ENCODE data around the gene PLD5. TPM values are rescaled to one million over a fixed set of nuclear protein-coding genes. Genes with fewer than 3 reads are reported as not detected.

The PLD5 gene
- total RNA-seq, 1 donor from 2014 or later, result not detected

- no peaks in the 10 kb centered on the region for H3K4me1 Mint-ChIP-seq (ENCODE audit: low read depth)
- no peak overlapping the region for H3K27ac Mint-ChIP-seq (ENCODE audit: unreplicated experiment)
Observed at GRCh38 chr1:242196914-242197313, 327.6 kb downstream of the PLD5 start.

DNA sequence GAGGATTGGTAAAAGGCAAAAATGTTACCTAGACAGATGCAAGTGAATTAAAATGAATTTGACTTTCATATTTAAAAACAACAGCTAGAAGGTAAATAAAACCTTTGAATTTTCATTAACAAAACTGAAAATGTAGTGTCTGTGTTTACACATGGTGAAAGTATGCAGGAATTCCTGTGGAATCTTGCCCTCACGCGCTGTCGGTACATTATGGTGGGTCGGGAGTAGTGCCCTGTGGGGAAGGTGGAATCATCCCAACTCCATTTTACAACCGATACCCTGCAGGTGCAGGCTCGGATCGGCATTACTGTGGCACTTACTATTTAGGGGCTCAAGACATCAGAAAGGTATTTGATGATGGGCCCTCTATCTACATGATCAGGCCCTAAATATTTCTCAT is 328.4 kb downstream of the PLD5 start:
- H3K4me3 Mint-ChIP-seq (ENCODE audit: unreplicated experiment), result no peak overlapping the region
- H3K9me3 Mint-ChIP-seq (ENCODE audit: low read depth), result peaks cover 5% of the 10 kb centered on the region
- DNase-seq (ENCODE audit: low spot score), result no peak
- H3K27me3 Mint-ChIP-seq (ENCODE audit: low read depth), result no peaks in the 10 kb centered on the region
- H3K36me3 Mint-ChIP-seq (ENCODE audit: low read depth), result no peaks in the 10 kb centered on the region
- TF ChIP-seq, protein P1, sequence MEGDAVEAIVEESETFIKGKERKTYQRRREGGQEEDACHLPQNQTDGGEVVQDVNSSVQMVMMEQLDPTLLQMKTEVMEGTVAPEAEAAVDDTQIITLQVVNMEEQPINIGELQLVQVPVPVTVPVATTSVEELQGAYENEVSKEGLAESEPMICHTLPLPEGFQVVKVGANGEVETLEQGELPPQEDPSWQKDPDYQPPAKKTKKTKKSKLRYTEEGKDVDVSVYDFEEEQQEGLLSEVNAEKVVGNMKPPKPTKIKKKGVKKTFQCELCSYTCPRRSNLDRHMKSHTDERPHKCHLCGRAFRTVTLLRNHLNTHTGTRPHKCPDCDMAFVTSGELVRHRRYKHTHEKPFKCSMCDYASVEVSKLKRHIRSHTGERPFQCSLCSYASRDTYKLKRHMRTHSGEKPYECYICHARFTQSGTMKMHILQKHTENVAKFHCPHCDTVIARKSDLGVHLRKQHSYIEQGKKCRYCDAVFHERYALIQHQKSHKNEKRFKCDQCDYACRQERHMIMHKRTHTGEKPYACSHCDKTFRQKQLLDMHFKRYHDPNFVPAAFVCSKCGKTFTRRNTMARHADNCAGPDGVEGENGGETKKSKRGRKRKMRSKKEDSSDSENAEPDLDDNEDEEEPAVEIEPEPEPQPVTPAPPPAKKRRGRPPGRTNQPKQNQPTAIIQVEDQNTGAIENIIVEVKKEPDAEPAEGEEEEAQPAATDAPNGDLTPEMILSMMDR (IDR thresholded peaks at IDR 0.05), result no peak
- no peaks in the 10 kb centered on the region for H3K4me1 Mint-ChIP-seq (ENCODE audit: low read depth)
- no peak overlapping the region for H3K27ac Mint-ChIP-seq (ENCODE audit: unreplicated experiment)

More at GRCh38 chr1:242196914-242197313, 327.6 kb downstream of the PLD5 start:
- H3K27me3 Mint-ChIP-seq (ENCODE audit: low read depth), result no peaks in the 10 kb centered on the region
- H3K36me3 Mint-ChIP-seq (ENCODE audit: low read depth), result no peaks in the 10 kb centered on the region
- no peak for DNase-seq (ENCODE audit: low spot score)
- H3K4me3 Mint-ChIP-seq (ENCODE audit: unreplicated experiment), result no peak overlapping the region
- H3K9me3 Mint-ChIP-seq (ENCODE audit: low read depth), result peaks cover 5% of the 10 kb centered on the region
- TF ChIP-seq, protein P1 (IDR thresholded peaks at IDR 0.05), result no peak

GRCh38 chr1:242189591-242189990 is 334.9 kb downstream of the PLD5 start:
- TF ChIP-seq, protein P1 (IDR thresholded peaks at IDR 0.05), result no peak
- H3K9me3 Mint-ChIP-seq (ENCODE audit: low read depth), result peaks cover 3% of the 10 kb centered on the region
- H3K27ac Mint-ChIP-seq (ENCODE audit: unreplicated experiment), result no peak overlapping the region
- DNase-seq (ENCODE audit: low spot score), result no peak
- H3K4me3 Mint-ChIP-seq (ENCODE audit: unreplicated experiment), result no peak overlapping the region
- no peaks in the 10 kb centered on the region for H3K4me1 Mint-ChIP-seq (ENCODE audit: low read depth)
- no peaks in the 10 kb centered on the region for H3K27me3 Mint-ChIP-seq (ENCODE audit: low read depth)
- no peaks in the 10 kb centered on the region for H3K36me3 Mint-ChIP-seq (ENCODE audit: low read depth)

DNA sequence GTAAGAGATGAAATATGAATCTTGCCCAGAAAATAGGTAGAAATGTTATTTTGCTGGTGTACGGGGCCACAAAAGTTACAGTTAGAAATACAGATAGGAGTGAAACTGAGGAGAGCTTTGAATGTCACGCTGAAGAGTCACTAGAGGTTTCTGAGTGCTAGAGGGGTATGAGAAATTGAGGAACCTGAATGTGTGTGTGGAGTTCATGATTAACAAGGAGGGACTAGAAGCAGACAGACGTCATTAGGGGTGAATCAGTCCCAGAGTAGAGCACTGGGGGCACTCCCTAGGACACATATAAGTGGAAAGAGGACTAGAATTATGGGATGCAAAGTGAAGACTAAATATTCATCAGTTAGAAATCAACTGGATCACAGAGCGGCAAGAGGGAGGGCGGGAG is 336.7 kb downstream of the PLD5 start:
- DNase-seq (ENCODE audit: low spot score), result no peak
- no peaks in the 10 kb centered on the region for H3K36me3 Mint-ChIP-seq (ENCODE audit: low read depth)
- TF ChIP-seq, protein P1 (IDR thresholded peaks at IDR 0.05), result no peak
- no peak overlapping the region for H3K4me3 Mint-ChIP-seq (ENCODE audit: unreplicated experiment)
- H3K9me3 Mint-ChIP-seq (ENCODE audit: low read depth), result peaks cover 3% of the 10 kb centered on the region
- no peak overlapping the region for H3K27ac Mint-ChIP-seq (ENCODE audit: unreplicated experiment)
- no peaks in the 10 kb centered on the region for H3K4me1 Mint-ChIP-seq (ENCODE audit: low read depth)
- no peaks in the 10 kb centered on the region for H3K27me3 Mint-ChIP-seq (ENCODE audit: low read depth)

DNA sequence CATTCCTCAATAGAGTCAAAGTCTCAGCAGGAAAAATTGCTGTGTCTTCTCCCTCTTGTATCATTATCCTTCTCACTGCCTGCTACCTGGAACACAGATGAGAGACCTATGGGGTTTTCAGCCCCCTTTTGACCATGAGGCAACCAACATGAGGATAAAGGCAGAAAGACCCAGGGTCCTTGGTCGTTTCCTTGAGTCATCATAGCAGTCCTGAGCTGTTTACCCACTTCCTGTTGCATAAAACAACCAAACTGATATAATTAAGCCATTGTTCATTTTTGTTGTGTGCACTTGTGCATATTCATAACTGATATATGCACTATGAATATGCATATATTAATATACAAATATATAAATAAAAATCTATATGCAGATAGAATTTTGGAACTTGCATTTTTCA is 337.3 kb downstream of the PLD5 start:
- Mint-ChIP-seq H3K4me1 (ENCODE audit: low read depth) (no peaks in the 10 kb centered on the region), H3K27ac (ENCODE audit: unreplicated experiment) (no peak overlapping the region), H3K4me3 (ENCODE audit: unreplicated experiment) (no peak overlapping the region), H3K27me3 (ENCODE audit: low read depth) (no peaks in the 10 kb centered on the region), H3K9me3 (ENCODE audit: low read depth) (peaks cover 3% of the 10 kb centered on the region), H3K36me3 (ENCODE audit: low read depth) (no peaks in the 10 kb centered on the region)
- DNase-seq (ENCODE audit: low spot score), result no peak
- TF ChIP-seq, protein P1 (IDR thresholded peaks at IDR 0.05), result no peak
